HG03457 (cell line): ENCODE data around the gene NPHP4.

Source experiments
- ATAC-seq: cut with Tn5 transposase; IDR thresholded peaks from one replicate; pipeline ENCODE4 v1.9.1; 2021; ENCODE audit warnings: moderate number of reproducible peaks; ENCODE audit not compliant: unreplicated experiment

The NPHP4 gene

GRCh38 chr1:5974631-5975030, 17.6 kb downstream of the NPHP4 start:
- ATAC-seq: no peak

GRCh38 chr1:5973771-5974170, 18.5 kb downstream of the NPHP4 start:
- ATAC-seq: no peak

DNA sequence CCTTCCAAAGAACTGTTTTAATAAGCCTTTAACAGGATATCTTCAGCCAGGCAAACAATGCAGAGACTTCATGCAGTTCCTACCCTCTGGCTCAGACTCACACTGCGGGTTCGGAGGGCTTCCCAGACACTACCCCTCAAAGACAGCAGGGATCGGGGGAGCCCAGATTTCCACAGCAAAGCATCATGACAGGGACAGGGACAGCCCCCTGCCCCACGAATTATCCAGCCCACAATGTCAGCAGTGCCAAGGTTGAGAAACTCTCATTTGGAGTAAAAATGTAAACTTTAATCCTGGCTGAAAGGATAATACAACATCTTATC, 20.1 kb downstream of the NPHP4 start:
- no peak for ATAC-seq

DNA sequence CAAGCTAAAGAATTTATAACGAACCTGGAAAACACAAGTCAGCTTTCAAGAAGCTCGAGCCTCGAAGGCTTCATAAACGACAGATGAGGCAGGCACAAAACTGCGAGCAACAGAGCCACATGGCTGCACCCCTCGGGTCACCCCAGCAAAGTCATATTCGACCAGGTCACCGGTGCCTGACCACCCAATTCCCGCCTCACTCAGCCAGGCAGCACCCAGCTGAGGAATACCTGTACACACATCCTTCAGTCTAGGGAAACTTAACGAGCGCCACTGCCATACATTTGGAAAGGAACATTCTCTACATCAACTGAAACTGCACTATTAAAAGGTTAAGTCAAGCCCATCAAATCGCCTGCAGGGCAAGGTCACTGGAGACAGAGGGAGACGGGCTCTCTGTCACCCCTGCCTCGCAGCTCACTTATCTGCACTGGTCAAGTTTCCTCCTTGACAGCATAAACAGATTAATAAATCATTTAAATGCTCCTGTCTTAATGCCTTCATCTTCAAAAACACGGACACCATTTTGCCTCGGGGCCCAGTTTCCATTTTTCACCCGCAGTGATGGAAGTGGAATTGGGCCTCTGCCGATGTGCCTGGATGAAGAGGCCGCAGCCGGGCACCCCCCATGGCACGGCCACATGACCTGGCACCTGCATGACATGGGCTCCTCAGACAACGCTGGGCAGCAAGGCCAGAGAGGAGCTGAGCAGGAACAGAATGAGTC, 20.6 kb downstream of the NPHP4 start:
- ATAC-seq: no peak

DNA sequence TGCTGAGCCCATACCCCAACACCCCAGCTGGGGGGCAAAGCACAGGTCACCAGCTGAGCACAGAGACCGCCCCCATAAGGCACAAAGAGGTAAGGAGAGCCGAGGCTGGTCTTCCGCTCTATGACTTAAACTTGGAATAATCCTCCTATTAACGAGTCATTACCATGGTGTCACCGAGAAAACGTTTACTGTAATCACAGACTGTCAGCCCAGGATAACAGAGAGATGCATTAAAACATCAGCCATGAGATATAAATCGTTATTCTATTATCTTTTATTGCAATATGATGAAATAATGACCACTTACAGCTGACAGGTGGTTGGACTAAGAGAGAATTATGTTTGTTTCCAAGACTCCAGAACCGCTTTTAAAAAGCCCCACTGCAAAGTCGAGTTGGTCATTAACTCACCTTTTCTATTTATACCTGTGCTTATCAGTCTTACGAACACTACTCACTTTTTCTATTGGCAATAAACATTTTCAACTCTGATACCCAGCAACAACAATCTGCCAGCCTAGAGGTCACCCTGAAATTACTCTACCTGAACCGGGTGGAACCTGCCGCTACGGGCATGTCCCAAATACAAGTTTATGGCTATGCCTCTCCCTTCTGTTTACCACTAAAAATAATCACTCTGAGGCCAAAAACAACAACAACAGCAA, 21.5 kb downstream of the NPHP4 start:
- no peak for ATAC-seq

DNA sequence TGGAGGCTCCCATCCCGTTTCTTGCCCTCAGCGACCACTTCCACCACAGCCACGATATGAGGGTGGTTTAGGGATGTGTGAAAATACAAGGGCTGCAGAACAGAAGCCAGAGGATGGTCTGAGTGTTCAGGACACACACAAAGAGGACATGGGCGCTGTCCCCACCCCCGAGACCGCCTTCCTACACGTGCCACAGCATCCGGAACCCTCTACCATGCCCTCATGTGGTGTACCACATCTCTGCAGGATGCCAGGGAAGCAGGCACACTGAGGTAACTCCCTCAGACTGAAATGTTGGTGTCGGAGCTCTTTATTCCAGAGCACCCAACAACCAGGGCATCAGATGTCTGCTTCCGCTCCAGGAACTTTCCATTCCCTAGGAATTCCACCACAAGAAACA, 23.1 kb downstream of the NPHP4 start:
- ATAC-seq: no peak

- no peak for ATAC-seq
These were observed 24.0 kb downstream of the NPHP4 start for GRCh38 chr1:5968161-5968736.

DNA sequence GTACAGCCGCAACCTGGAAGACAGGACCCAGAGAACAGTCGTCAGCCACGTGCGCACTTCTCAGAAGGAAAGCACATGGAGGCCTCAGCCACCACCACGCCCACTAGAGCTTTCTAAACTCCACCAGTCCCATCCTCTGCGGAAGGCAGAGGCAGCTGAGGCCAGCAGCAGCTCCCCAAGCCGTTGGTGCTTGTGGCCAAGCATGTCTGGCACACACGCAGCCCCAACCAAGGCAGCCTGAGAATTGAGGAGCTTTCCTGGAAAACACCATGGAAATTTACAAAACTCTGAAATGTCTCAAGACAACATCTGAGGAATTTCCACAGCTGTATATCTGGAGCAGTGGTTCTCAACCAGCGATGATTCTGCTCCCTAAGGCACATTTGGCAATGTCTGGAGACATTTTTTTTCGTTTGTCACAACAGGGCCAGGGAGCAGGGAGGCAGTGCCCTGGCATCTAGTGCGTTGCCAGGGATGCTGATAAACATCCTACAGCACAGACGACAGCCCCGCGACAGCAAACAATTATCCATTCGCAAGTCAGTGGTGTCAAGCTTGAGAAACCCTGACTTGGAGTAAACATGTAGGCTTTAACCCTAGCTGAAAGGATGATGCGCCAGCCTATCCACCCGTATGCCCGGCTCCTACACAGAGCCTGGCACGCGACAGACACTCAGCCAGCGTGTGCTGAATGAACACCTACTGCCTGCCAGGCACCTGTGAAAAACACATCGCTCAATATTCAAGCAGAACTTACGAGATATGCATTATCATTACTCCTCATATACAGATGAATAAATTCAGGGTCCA, 24.7 kb downstream of the NPHP4 start:
- no peak for ATAC-seq

GRCh38 chr1:5966543-5967205, 25.6 kb downstream of the NPHP4 start:
- ATAC-seq: no peak

DNA sequence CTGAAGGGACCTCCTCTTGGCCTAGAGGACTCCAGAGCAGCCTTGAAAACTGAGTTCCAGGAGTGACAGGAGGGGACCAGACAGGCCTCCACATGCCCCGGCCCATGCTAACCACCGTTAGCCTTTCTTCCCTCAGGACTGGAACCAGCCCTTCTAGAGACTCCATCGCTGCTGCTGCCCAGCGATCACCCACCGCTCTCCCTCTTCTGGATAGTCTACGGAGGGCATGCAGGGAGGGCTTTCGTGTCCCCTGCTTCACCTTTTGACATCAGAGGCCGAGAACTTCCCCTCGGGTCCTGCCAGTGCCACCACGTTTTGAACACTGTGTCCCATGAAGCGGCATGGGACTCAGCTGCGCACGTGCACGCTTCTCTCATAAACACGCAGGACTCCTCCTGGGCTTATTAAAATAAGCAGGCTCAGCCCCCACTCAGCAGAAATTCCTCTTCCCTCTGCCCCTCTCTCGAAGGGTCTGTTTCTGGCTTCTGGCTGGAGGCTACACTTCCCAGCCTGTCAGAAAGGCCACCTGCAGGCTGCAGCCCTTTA, 26.6 kb downstream of the NPHP4 start:
- ATAC-seq: no peak

- ATAC-seq: no peak
These were observed 29.7 kb downstream of the NPHP4 start for GRCh38 chr1:5962265-5963105.

DNA sequence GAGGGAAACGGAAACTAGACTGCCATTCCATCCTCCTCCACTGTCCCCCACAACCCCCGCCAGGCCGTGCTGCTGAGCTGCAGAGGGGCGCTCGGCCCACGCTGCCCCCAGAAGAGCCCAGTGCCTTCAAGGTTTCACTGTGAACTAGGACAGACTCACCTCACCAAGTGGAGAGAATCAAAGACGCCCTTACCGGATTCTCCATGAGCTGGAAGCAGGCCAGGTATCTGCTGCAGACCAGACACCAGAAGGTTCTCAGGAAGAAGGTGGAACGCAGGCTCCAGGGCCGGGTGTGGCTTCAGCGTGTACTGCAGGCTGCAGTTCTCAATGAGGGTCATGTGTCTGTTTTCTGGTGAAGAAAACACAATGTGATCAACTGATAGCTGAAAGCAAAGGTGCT, 30.6 kb downstream of the NPHP4 start:
- no peak for ATAC-seq

GRCh38 chr1:5960336-5960735, 31.9 kb downstream of the NPHP4 start:
- ATAC-seq: no peak

GRCh38 chr1:5959667-5960230, 32.5 kb downstream of the NPHP4 start:
- no peak for ATAC-seq

- ATAC-seq: no peak
These were observed 33.1 kb downstream of the NPHP4 start for GRCh38 chr1:5959087-5959486.

GRCh38 chr1:5956022-5956830, 36.0 kb downstream of the NPHP4 start:
- ATAC-seq: no peak

DNA sequence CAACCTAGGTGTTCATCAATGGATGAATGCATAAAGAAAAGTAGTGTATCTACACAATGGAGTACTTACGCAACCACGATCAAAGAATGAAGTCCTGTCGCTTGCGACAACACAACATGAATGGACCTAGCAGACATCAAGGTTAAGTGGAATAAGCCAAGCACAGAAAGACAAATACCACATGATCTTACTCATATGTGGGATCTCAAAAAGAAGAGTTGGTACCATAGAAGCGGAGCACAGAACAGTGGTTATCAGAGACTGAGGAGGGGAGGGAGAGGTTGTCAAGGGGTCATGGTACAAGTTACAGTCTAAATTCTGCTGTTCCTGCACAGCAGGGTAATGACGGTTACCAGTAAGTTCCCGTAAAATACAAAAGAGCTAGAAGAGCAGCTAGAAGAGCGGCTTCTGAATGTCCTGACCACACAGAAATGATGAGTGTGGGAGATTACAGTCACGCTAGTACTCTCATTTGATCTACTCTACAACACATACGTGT, 36.7 kb downstream of the NPHP4 start:
- no peak for ATAC-seq

DNA sequence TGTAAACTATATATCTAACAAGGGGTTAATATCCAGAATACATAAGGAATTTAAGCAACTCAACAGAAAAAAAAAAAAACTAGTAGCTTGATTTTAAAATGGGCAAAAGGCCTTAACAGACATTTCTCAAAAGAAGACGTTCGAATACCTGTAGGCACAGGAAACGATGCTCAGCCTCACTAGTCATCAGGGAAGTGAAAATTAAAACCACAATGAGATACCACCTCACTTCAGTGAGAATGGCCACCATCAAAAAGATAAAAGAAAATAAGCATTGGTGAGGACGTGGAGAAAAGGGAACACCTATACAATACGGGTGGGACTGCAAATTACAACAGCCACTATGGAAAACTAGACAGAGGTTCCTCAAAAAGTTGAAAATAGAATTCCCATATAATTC, 37.3 kb downstream of the NPHP4 start:
- ATAC-seq: no peak

DNA sequence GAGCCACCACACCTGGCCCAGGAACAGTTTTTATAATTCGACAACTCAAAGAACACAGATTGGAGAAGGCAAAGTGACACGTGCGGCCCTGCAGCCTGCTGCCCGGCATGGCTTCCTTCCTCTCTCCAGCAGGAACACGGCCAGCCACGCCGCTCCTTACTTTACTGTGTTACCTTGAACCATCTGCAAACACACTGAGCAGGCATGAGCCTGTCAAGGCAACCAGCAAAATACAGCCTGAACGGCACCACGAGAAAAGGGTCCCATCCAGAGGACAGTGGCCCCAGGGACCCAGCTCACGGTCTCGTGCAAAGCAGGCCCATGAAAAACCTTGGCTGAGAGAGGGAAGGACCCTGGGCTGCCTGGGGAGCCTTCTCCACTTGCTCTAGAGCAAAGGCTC, 38.8 kb downstream of the NPHP4 start:
- no peak for ATAC-seq
